ENCODE results near the gene FCRL3.

Gene FCRL3

DNA sequence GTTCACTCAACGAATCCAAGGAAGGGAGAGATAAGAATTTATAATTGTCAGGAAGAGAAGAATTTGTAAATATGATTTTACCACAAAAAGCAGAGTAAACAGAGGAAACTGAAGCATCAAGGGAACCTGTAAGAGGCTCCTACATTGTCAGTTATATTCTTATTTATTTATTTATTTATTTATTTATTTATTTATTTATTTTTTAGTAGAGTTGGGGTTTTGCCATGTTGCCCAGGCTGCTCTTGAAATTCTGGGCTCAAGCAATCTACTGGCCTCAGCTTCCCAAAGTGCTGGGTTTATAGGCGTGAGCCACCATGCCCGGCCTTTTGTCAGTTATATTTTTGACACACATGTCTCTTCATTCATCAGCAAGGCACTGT lies 47.1 kb downstream of the FCRL3 start:
- Histone ChIP-seq H3K4me3 (replicated peaks; ENCODE audit: low read depth, low read length) (no peak overlapping the region), H3K27me3 (replicated peaks; ENCODE audit: control insufficient read depth, insufficient read depth, low read length) (peaks cover 1% of the 10 kb centered on the region; the same call in 1 of the 2 replicates), H3K36me3 (ENCODE audit: control insufficient read depth, insufficient read depth, low read length) (no peaks in the 10 kb centered on the region)
- TF ChIP-seq, protein P1, sequence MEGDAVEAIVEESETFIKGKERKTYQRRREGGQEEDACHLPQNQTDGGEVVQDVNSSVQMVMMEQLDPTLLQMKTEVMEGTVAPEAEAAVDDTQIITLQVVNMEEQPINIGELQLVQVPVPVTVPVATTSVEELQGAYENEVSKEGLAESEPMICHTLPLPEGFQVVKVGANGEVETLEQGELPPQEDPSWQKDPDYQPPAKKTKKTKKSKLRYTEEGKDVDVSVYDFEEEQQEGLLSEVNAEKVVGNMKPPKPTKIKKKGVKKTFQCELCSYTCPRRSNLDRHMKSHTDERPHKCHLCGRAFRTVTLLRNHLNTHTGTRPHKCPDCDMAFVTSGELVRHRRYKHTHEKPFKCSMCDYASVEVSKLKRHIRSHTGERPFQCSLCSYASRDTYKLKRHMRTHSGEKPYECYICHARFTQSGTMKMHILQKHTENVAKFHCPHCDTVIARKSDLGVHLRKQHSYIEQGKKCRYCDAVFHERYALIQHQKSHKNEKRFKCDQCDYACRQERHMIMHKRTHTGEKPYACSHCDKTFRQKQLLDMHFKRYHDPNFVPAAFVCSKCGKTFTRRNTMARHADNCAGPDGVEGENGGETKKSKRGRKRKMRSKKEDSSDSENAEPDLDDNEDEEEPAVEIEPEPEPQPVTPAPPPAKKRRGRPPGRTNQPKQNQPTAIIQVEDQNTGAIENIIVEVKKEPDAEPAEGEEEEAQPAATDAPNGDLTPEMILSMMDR (IDR thresholded peaks at IDR 0.05; ENCODE audit: insufficient read depth, low read length, poor library complexity, severe bottlenecking) = no peak
- no peak for DNase-seq (ENCODE audit: extremely low read depth, insufficient read length)

DNA sequence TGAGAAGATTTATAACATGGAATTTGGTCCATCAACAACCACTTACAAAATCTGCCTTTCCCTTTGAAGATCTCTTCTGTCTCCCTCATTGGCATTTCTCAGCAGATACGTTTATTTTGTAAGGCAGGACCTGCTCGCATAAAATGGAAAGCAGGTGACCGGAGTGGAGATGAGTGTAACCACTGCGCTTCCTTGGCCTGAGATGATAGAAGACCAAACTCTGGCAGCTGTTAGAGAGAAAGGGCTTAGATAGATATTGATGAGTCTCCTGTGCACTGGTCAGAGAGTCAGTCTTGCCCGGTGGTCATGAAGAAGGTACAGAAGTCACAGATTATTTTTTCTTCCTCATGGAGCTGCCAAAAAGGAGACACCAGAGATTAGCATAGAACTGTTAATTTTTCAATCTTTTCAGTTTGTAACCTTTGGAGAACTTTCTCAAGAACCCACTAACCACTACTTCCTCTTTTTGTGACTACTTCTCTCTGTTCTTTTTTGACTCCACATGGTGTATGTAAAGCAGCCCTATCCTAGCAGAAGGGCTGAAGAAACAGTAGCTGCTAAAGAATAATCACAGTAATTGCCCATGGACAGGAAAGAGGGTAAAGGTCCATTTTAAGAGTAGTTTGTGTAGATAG lies 47.6 kb downstream of the FCRL3 start:
- H3K4me3 ChIP-seq (replicated peaks; ENCODE audit: low read depth, low read length) = no peak overlapping the region
- TF ChIP-seq, protein P1 (IDR thresholded peaks at IDR 0.05; ENCODE audit: insufficient read depth, low read length, poor library complexity, severe bottlenecking) = no peak
- peaks cover 1% of the 10 kb centered on the region; the same call in 1 of the 2 replicates for H3K27me3 ChIP-seq (replicated peaks; ENCODE audit: control insufficient read depth, insufficient read depth, low read length)
- H3K36me3 ChIP-seq (ENCODE audit: control insufficient read depth, insufficient read depth, low read length) = no peaks in the 10 kb centered on the region
- DNase-seq (ENCODE audit: extremely low read depth, insufficient read length) = peak; percentile 45

DNA sequence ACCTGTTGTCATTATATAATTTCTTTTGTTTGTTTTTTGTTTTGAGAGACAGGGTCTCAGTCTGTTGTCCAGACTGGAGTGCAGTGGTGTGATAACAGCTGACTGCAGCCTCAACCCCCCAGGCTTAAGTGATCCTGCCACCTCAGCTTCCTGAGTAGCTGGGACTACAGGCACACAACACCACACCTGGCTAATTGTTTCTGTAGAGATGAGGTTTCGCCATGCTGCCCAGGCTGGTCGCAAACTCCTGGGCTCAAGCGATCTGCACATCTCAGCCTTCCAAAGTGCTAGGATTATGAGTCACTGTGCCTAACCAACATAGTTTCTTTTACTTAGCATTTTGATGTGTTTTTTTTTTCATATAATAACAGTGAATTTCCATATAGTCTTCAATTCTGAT lies 52.3 kb downstream of the FCRL3 start:
- peaks cover 1% of the 10 kb centered on the region for H3K27me3 ChIP-seq (replicated peaks; ENCODE audit: control insufficient read depth, insufficient read depth, low read length)
- TF ChIP-seq, protein P1 (IDR thresholded peaks at IDR 0.05; ENCODE audit: insufficient read depth, low read length, poor library complexity, severe bottlenecking) = no peak
- no peaks in the 10 kb centered on the region for H3K36me3 ChIP-seq (ENCODE audit: control insufficient read depth, insufficient read depth, low read length)

DNA sequence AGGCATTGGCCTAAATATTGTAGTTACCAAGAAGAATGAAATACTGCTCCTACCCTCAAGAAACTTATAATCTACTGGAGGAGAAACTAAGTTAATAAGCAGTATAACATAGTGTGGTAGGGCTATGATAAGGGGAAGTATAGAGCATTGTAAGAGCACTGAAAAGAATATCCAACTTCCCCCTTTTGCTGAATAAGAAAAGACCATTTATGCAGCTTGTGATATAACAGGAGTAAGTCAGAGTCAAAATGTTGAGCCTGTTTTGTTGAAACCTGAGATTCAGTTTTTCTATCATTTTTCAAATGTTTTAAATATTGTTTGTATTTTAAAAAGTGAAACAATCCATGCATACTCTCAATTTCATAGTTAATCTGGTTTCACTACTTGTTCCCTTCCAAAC lies 54.4 kb downstream of the FCRL3 start:
- no peak for DNase-seq (ENCODE audit: extremely low read depth, insufficient read length)
- Histone ChIP-seq H3K36me3 (ENCODE audit: control insufficient read depth, insufficient read depth, low read length) (no peaks in the 10 kb centered on the region), H3K27me3 (replicated peaks; ENCODE audit: control insufficient read depth, insufficient read depth, low read length) (peaks cover 3% of the 10 kb centered on the region), H3K4me3 (replicated peaks; ENCODE audit: low read depth, low read length) (no peak overlapping the region)
- TF ChIP-seq, protein P1 (IDR thresholded peaks at IDR 0.05; ENCODE audit: insufficient read depth, low read length, poor library complexity, severe bottlenecking) = no peak

More for the DNA sequence above, 52.3 kb downstream of the FCRL3 start:
- no peak overlapping the region for H3K4me3 ChIP-seq (replicated peaks; ENCODE audit: low read depth, low read length)
- no peak for DNase-seq (ENCODE audit: extremely low read depth, insufficient read length)

DNA sequence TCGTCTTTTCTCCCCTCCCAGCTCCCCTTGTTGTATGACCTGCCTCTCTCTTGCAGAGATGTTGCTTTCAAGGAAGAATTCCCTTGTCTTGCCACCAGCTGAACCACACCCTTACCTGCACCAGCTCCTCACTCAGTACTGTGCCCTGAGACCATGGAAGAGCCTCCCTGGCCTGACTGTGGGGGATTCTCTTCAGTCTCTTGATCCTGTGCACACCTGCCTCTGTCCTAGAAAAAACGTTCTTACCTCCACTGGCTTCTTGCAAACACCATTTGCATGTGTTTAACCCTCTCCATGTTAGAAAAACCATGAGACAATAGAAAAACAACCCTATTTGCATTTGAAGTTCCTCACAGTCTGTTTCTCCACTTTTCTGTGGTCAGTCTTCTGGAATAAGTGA lies 59.4 kb downstream of the FCRL3 start:
- H3K36me3 ChIP-seq (ENCODE audit: control insufficient read depth, insufficient read depth, low read length) = no peaks in the 10 kb centered on the region
- no peak overlapping the region for H3K4me3 ChIP-seq (replicated peaks; ENCODE audit: low read depth, low read length)
- no peak for DNase-seq (ENCODE audit: extremely low read depth, insufficient read length)
- TF ChIP-seq, protein P1 (IDR thresholded peaks at IDR 0.05; ENCODE audit: insufficient read depth, low read length, poor library complexity, severe bottlenecking) = no peak
- peaks cover 5% of the 10 kb centered on the region for H3K27me3 ChIP-seq (replicated peaks; ENCODE audit: control insufficient read depth, insufficient read depth, low read length)

DNA sequence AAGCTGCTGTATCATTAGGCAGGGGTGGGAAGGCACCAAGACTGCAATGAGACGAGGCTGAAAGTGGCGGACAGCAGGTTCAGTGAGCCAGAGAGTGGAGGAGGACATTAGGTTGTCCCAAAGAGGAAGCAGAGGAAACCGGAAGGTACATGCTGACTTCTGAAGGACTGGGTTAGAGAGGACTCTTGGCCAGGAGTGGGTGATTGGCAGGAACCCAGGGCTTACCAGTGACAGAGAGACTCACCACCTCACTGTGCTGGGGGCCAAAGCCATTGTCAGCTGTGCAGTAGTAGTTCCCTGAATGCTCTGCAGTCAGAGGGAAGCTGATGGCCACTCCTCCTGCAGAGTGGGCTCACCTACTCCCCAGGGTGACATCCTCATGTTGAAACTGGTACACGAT lies 60.8 kb downstream of the FCRL3 start:
- DNase-seq (ENCODE audit: extremely low read depth, insufficient read length) = no peak
- no peaks in the 10 kb centered on the region for H3K36me3 ChIP-seq (ENCODE audit: control insufficient read depth, insufficient read depth, low read length)
- TF ChIP-seq, protein P1 (IDR thresholded peaks at IDR 0.05; ENCODE audit: insufficient read depth, low read length, poor library complexity, severe bottlenecking) = no peak
- no peak overlapping the region for H3K4me3 ChIP-seq (replicated peaks; ENCODE audit: low read depth, low read length)
- peaks cover 5% of the 10 kb centered on the region for H3K27me3 ChIP-seq (replicated peaks; ENCODE audit: control insufficient read depth, insufficient read depth, low read length)
